Keratinocyte (primary cell): Measurements from ENCODE around the gene MEF2B. TPM values are rescaled to one million over a fixed set of nuclear protein-coding genes. Genes with fewer than 3 reads are reported as not detected.

Experiments used
- DNase-seq: peaks from one replicate; pipeline ENCODE4 v3.0.0-alpha.2; 2011; ENCODE audit warnings: low read depth, missing footprints, low spot score
- FAIRE-seq: peaks from 2 replicates; lab custom pipeline; 2011; peaks lifted over from hg19 to GRCh38; lab: Jason Lieb, UNC
- H2AFZ ChIP-seq: 2 replicates; pipeline ENCODE4 v1.6.0; 2012; ENCODE audit warnings: low read length, control low read depth, inconsistent platforms; ENCODE audit not compliant: control insufficient read depth
- H3K27ac ChIP-seq: 2 replicates; pipeline ENCODE4 v1.5.1; 2011; ENCODE audit warnings: low read length; ENCODE audit not compliant: control insufficient read depth, insufficient read depth
- H3K27me3 ChIP-seq: 3 replicates; pipeline ENCODE4 v1.6.0; 2011; ENCODE audit warnings: low read length; ENCODE audit not compliant: control insufficient read depth, insufficient read depth; ENCODE audit errors: extremely low read depth
- H3K36me3 ChIP-seq, 2 experiments: 2 replicates in 1 of 2; 3 replicates in 1 of 2; pipeline ENCODE4 v1.5.1; 2011; ENCODE audit warnings: low read length in 2 of 2, mild to moderate bottlenecking in 1 of 2; ENCODE audit not compliant: control insufficient read depth in 2 of 2, insufficient read depth in 2 of 2; ENCODE audit errors: extremely low read depth in 1 of 2
- H3K4me1 ChIP-seq: 3 replicates; pipeline ENCODE4 v1.5.1; 2011; ENCODE audit warnings: low read length; ENCODE audit not compliant: control insufficient read depth, insufficient read depth; ENCODE audit errors: extremely low read depth
- H3K4me2 ChIP-seq: 3 replicates; pipeline ENCODE4 v1.6.0; 2011; ENCODE audit warnings: low read depth, low read length; ENCODE audit not compliant: control insufficient read depth, insufficient read depth; ENCODE audit errors: extremely low read depth
- H3K4me3 ChIP-seq, 3 experiments: fragments of 200-600 bp in 1 of 3; sonication (generic) in 1 of 3; 2 replicates in 2 of 3; 3 replicates in 1 of 3; pipeline ENCODE4 v1.5.1; 2011 to 2016; ENCODE audit warnings: low read length in 3 of 3, mild to moderate bottlenecking in 3 of 3, control low read depth in 2 of 3, inconsistent platforms in 1 of 3, low read depth in 1 of 3, mixed read lengths in 1 of 3, mixed run types in 1 of 3, moderate library complexity in 1 of 3; ENCODE audit not compliant: control insufficient read depth in 2 of 3, insufficient read depth in 2 of 3; ENCODE audit errors: extremely low read depth in 1 of 3
- H3K79me2 ChIP-seq: 2 replicates; pipeline ENCODE4 v1.6.0; 2012; ENCODE audit warnings: low read length; ENCODE audit not compliant: control insufficient read depth, insufficient read depth
- H3K9ac ChIP-seq: 3 replicates; pipeline ENCODE4 v1.6.0; 2011; ENCODE audit warnings: low read length; ENCODE audit not compliant: control insufficient read depth, insufficient read depth; ENCODE audit errors: extremely low read depth
- H3K9me1 ChIP-seq: 3 replicates; pipeline ENCODE4 v1.6.0; 2011; ENCODE audit warnings: low read length; ENCODE audit not compliant: control insufficient read depth, insufficient read depth; ENCODE audit errors: extremely low read depth
- H3K9me3 ChIP-seq: 2 replicates; pipeline ENCODE4 v1.5.1; 2012; ENCODE audit warnings: low read depth, low read length; ENCODE audit not compliant: control insufficient read depth
- H4K20me1 ChIP-seq: 3 replicates; pipeline ENCODE4 v1.6.0; 2011; ENCODE audit warnings: low read length; ENCODE audit not compliant: control insufficient read depth, insufficient read depth; ENCODE audit errors: extremely low read depth
- CTCF ChIP-seq, 3 experiments: IDR thresholded peaks in 1 of 3; conservative IDR thresholded peaks in 1 of 3; optimal IDR thresholded peaks in 1 of 3; 2 replicates in 2 of 3; 3 replicates in 1 of 3; pipeline versions ENCODE3 to v1.5.1; 2011; ENCODE audit warnings: low read length in 3 of 3, mild to moderate bottlenecking in 3 of 3, moderate library complexity in 2 of 3, control low read depth in 1 of 3, inconsistent platforms in 1 of 3; ENCODE audit not compliant: insufficient read depth in 2 of 3; ENCODE audit errors: extremely low read depth in 1 of 3
- EZH2 ChIP-seq: IDR thresholded peaks from one replicate; pipeline ENCODE4 v1.6.1; 2012; ENCODE audit warnings: inconsistent platforms, mild to moderate bottlenecking, low read length, moderate library complexity
- dilution Hi-C: fragments of 300-500 bp; cut with MboI; formaldehyde crosslinking; loops from one replicate; pipeline ENCODE4 v1.7.0; 2020; ENCODE audit warnings: low sequenced_read_pairs; ENCODE audit not compliant: extremely low pct_ligation_motif_present
- polyA plus RNA-seq, 5 experiments: library from polyadenylated mRNA; depleted of rRNA in 3 of 5; stranded (reverse) in 3 of 5; stranded (forward) in 1 of 5; unstranded in 1 of 5; fragments of >200 nt; gene quantifications; 1 replicate in 1 of 5; 2 replicates in 3 of 5; 3 replicates in 1 of 5; pipeline versions ENCODE4 v1.2.1 to v1.2.3, GENCODE V29; 2011 to 2012; ENCODE audit warnings: missing spikeins in 2 of 5, low read depth in 1 of 5, low replicate concordance in 1 of 5

MEF2B gene
- polyA plus RNA-seq, 1 donor (not counting 4 experiments of a cell fraction or from before 2014, with no cell fraction given), result 0.05 TPM

DNA sequence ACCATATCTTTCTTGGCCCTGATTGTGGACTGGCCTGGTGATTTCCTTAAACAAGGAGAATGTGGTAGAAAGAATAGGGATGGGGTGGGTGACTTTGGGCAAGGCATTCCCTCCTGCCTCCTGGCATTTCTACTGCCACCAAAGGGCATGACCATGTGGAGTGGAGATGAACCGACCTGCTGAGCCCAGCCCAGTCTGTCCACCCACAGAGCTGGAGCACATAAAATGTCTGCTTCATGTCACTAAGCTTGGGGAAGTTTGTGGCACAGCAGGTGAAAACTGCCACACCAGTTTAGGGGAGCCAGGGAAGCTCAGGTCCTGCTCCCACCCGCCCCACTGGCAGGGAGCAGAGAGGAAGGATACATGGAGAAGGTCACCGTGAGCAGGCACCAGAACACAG, 38.1 kb downstream of the MEF2B start:
- Histone ChIP-seq H2AFZ (no peak overlapping the region), H4K20me1 (no peaks in the 10 kb centered on the region), H3K27ac (no peak overlapping the region), H3K9me1 (no peaks in the 10 kb centered on the region), H3K4me2 (no peak overlapping the region), H3K4me1 (peaks cover 2% of the 10 kb centered on the region), H3K27me3 (no peaks in the 10 kb centered on the region), H3K4me3 (no peak overlapping the region), H3K9me3 (peaks cover 7% of the 10 kb centered on the region), H3K9ac (no peak overlapping the region), H3K36me3 (peaks cover 2 to 4% of the 10 kb centered on the region in 2 experiments), H3K79me2 (peaks cover 1% of the 10 kb centered on the region)
- DNase-seq (no peak), FAIRE-seq (no peak)
- no peak for TF ChIP-seq CTCF (optimal IDR thresholded peaks at IDR 0.05 in 1 of 3, IDR thresholded peaks at IDR 0.05 in 1 of 3, conservative IDR thresholded peaks at IDR 0.05 in 1 of 3; ENCODE audit: extremely low read depth in 1 of 3, insufficient read depth in 2 of 3, low read length in 3 of 3)
- no peak for TF ChIP-seq EZH2
- dilution Hi-C loops, result no loop called here

GRCh38 chr19:19126102-19126501, 44.0 kb downstream of the MEF2B start:
- Histone ChIP-seq H3K4me2 (no peak overlapping the region), H3K4me3 (no peak overlapping the region), H3K9me1 (no peaks in the 10 kb centered on the region), H3K9ac (no peak overlapping the region), H3K36me3 (peaks cover 0 to 2% of the 10 kb centered on the region in 2 experiments), H3K27ac (no peak overlapping the region), H3K27me3 (no peaks in the 10 kb centered on the region), H3K9me3 (no peaks in the 10 kb centered on the region), H3K79me2 (no peaks in the 10 kb centered on the region), H4K20me1 (no peaks in the 10 kb centered on the region), H3K4me1 (no peaks in the 10 kb centered on the region), H2AFZ (no peak overlapping the region)
- no peak for FAIRE-seq
- no peak for DNase-seq
- dilution Hi-C loops, result no loop called here
- no peak for TF ChIP-seq CTCF (optimal IDR thresholded peaks at IDR 0.05 in 1 of 3, IDR thresholded peaks at IDR 0.05 in 1 of 3, conservative IDR thresholded peaks at IDR 0.05 in 1 of 3; ENCODE audit: extremely low read depth in 1 of 3, insufficient read depth in 2 of 3, low read length in 3 of 3)
- TF ChIP-seq EZH2, result no peak
